ENCODE data around the gene PAX7.

The PAX7 gene

GRCh38 chr1:18636596-18637508, 6.2 kb downstream of the PAX7 start:
- peaks cover 49% of the 10 kb centered on the region for H3K4me1 ChIP-seq (ENCODE audit: control insufficient read depth, insufficient read depth, low read length)
- H3K27me3 ChIP-seq (ENCODE audit: control insufficient read depth, insufficient read depth, low read length): peaks cover 100% of the 10 kb centered on the region
- no peak overlapping the region for H3K9ac ChIP-seq (ENCODE audit: low read length)
- no peak overlapping the region for H3K27ac ChIP-seq (ENCODE audit: low read depth, low read length)
- H3K4me3 ChIP-seq (ENCODE audit: low read depth, low read length): peak overlapping the region; percentile 57
- H3K36me3 ChIP-seq (ENCODE audit: control insufficient read depth, insufficient read depth, low read length): no peaks in the 10 kb centered on the region
- H3K9me3 ChIP-seq (ENCODE audit: control insufficient read depth, insufficient read depth, low read depth, low read length): no peaks in the 10 kb centered on the region

- Histone ChIP-seq H3K9ac (ENCODE audit: low read length) (no peak overlapping the region), H3K9me3 (ENCODE audit: control insufficient read depth, insufficient read depth, low read depth, low read length) (no peaks in the 10 kb centered on the region), H3K36me3 (ENCODE audit: control insufficient read depth, insufficient read depth, low read length) (no peaks in the 10 kb centered on the region), H3K27me3 (ENCODE audit: control insufficient read depth, insufficient read depth, low read length) (peaks cover 100% of the 10 kb centered on the region), H3K4me3 (ENCODE audit: low read depth, low read length) (peak overlapping the region; percentile 57), H3K4me1 (ENCODE audit: control insufficient read depth, insufficient read depth, low read length) (peaks cover 49% of the 10 kb centered on the region), H3K27ac (ENCODE audit: low read depth, low read length) (no peak overlapping the region)
These were observed 6.9 kb downstream of the PAX7 start for GRCh38 chr1:18637511-18637960.

GRCh38 chr1:18637962-18638834, 7.6 kb downstream of the PAX7 start:
- H3K4me3 ChIP-seq (ENCODE audit: low read depth, low read length): peak overlapping the region; percentile 57; the same call in 1 of the 2 replicates
- H3K27me3 ChIP-seq (ENCODE audit: control insufficient read depth, insufficient read depth, low read length): peaks cover 100% of the 10 kb centered on the region
- H3K4me1 ChIP-seq (ENCODE audit: control insufficient read depth, insufficient read depth, low read length): peaks cover 49% of the 10 kb centered on the region
- H3K9ac ChIP-seq (ENCODE audit: low read length): no peak overlapping the region
- no peaks in the 10 kb centered on the region for H3K9me3 ChIP-seq (ENCODE audit: control insufficient read depth, insufficient read depth, low read depth, low read length)
- no peak overlapping the region for H3K27ac ChIP-seq (ENCODE audit: low read depth, low read length)
- no peaks in the 10 kb centered on the region for H3K36me3 ChIP-seq (ENCODE audit: control insufficient read depth, insufficient read depth, low read length)

GRCh38 chr1:18638835-18639364, 8.3 kb downstream of the PAX7 start:
- Histone ChIP-seq H3K27ac (ENCODE audit: low read depth, low read length) (no peak overlapping the region), H3K9ac (ENCODE audit: low read length) (no peak overlapping the region), H3K4me1 (ENCODE audit: control insufficient read depth, insufficient read depth, low read length) (peaks cover 55% of the 10 kb centered on the region)

GRCh38 chr1:18639368-18640055, 8.9 kb downstream of the PAX7 start:
- Histone ChIP-seq H3K27ac (ENCODE audit: low read depth, low read length) (no peak overlapping the region), H3K4me1 (ENCODE audit: control insufficient read depth, insufficient read depth, low read length) (peaks cover 61% of the 10 kb centered on the region), H3K36me3 (ENCODE audit: control insufficient read depth, insufficient read depth, low read length) (no peaks in the 10 kb centered on the region), H3K4me3 (ENCODE audit: low read depth, low read length) (no peak overlapping the region), H3K9ac (ENCODE audit: low read length) (no peak overlapping the region), H3K27me3 (ENCODE audit: control insufficient read depth, insufficient read depth, low read length) (peaks cover 100% of the 10 kb centered on the region), H3K9me3 (ENCODE audit: control insufficient read depth, insufficient read depth, low read depth, low read length) (no peaks in the 10 kb centered on the region)

More at GRCh38 chr1:18638835-18639364, 8.3 kb downstream of the PAX7 start:
- Histone ChIP-seq H3K36me3 (ENCODE audit: control insufficient read depth, insufficient read depth, low read length) (no peaks in the 10 kb centered on the region), H3K27me3 (ENCODE audit: control insufficient read depth, insufficient read depth, low read length) (peaks cover 100% of the 10 kb centered on the region), H3K9me3 (ENCODE audit: control insufficient read depth, insufficient read depth, low read depth, low read length) (no peaks in the 10 kb centered on the region), H3K4me3 (ENCODE audit: low read depth, low read length) (no peak overlapping the region)

- Histone ChIP-seq H3K4me1 (ENCODE audit: control insufficient read depth, insufficient read depth, low read length) (peaks cover 68% of the 10 kb centered on the region), H3K27me3 (ENCODE audit: control insufficient read depth, insufficient read depth, low read length) (peaks cover 100% of the 10 kb centered on the region), H3K27ac (ENCODE audit: low read depth, low read length) (no peak overlapping the region), H3K36me3 (ENCODE audit: control insufficient read depth, insufficient read depth, low read length) (no peaks in the 10 kb centered on the region), H3K4me3 (ENCODE audit: low read depth, low read length) (peak overlapping the region; percentile 46), H3K9ac (ENCODE audit: low read length) (no peak overlapping the region), H3K9me3 (ENCODE audit: control insufficient read depth, insufficient read depth, low read depth, low read length) (no peaks in the 10 kb centered on the region)
These were observed 9.8 kb downstream of the PAX7 start for GRCh38 chr1:18640228-18641004.

- Histone ChIP-seq H3K27ac (ENCODE audit: low read depth, low read length) (no peak overlapping the region), H3K9ac (ENCODE audit: low read length) (no peak overlapping the region), H3K4me3 (ENCODE audit: low read depth, low read length) (peak overlapping the region; percentile 46), H3K4me1 (ENCODE audit: control insufficient read depth, insufficient read depth, low read length) (peaks cover 68% of the 10 kb centered on the region), H3K27me3 (ENCODE audit: control insufficient read depth, insufficient read depth, low read length) (peaks cover 100% of the 10 kb centered on the region), H3K9me3 (ENCODE audit: control insufficient read depth, insufficient read depth, low read depth, low read length) (no peaks in the 10 kb centered on the region), H3K36me3 (ENCODE audit: control insufficient read depth, insufficient read depth, low read length) (no peaks in the 10 kb centered on the region)
These were observed 10.6 kb downstream of the PAX7 start for GRCh38 chr1:18641005-18641941.

GRCh38 chr1:18642278-18643095, 11.8 kb downstream of the PAX7 start:
- Histone ChIP-seq H3K9ac (ENCODE audit: low read length) (no peak overlapping the region), H3K9me3 (ENCODE audit: control insufficient read depth, insufficient read depth, low read depth, low read length) (no peaks in the 10 kb centered on the region), H3K27ac (ENCODE audit: low read depth, low read length) (no peak overlapping the region), H3K4me1 (ENCODE audit: control insufficient read depth, insufficient read depth, low read length) (peaks cover 67% of the 10 kb centered on the region), H3K4me3 (ENCODE audit: low read depth, low read length) (peak overlapping the region; percentile 47), H3K36me3 (ENCODE audit: control insufficient read depth, insufficient read depth, low read length) (no peaks in the 10 kb centered on the region), H3K27me3 (ENCODE audit: control insufficient read depth, insufficient read depth, low read length) (peaks cover 98% of the 10 kb centered on the region)

All from HUES6 (cell line).